SH-SY5Y (cell line): ENCODE measurements around the gene SLC37A1.

Experiments
- GATA2 ChIP-seq: IDR thresholded peaks from 2 replicates; pipeline ENCODE4 v1.6.1; 2011; ENCODE audit warnings: mild to moderate bottlenecking, low read depth, low read length
- GATA3 ChIP-seq: IDR thresholded peaks from 2 replicates; pipeline ENCODE4 v1.6.1; 2011; ENCODE audit warnings: low read depth, mild to moderate bottlenecking, low read length, moderate library complexity

SLC37A1 gene

DNA sequence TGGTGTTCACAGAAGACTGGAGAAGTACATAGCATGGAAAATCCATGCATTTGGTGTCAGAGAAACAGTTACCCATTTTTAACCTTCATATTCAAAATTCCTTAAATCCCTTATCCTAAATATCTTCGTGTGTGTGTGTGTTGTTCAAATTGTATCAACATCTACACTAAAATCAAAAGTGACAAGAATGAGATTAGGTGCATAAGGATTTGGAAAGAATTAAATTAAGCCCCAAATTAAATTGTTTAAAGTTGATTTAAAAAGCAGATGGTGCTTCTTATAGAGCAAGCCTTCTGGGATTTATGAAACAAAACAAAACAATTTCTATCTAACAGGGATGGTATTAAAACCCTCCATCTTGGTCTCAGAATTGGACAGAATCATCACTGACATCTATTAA, 22.3 kb upstream of the SLC37A1 start:
- TF ChIP-seq GATA2 = no peak
- TF ChIP-seq GATA3 = 0 out of 2 replicates have a peak, but pooled peaks have one; percentile 22

- TF ChIP-seq GATA3 = no peak
- no peak for TF ChIP-seq GATA2
Measured at GRCh38 chr21:42492201-42492600, 21.5 kb upstream of the SLC37A1 start.

GRCh38 chr21:42493109-42494060, 20.3 kb upstream of the SLC37A1 start:
- TF ChIP-seq GATA2 (no peak), GATA3 (no peak)

DNA sequence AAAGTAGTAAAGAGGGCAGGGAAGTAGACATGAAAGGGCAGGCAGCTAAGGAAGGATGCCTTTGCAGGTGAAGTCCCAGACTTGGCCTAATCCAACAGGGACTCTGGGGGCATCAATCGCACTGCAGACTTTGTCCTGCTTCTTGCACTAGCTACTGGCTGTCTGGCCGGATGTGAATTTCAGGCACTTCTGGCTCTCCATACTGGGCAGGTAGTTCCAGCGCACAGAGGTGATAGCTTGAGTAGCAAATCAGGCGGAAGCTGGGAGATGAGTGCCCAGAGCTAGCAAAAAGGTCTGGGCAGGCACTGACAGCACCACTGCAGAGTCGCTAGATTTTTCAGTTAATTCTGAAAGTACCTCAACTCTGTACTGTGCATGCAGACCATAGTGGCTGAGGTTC, 18.6 kb upstream of the SLC37A1 start:
- TF ChIP-seq GATA2 (no peak), GATA3 (no peak)

GRCh38 chr21:42495765-42496119, 17.9 kb upstream of the SLC37A1 start:
- no peak for TF ChIP-seq GATA2
- TF ChIP-seq GATA3 = no peak

DNA sequence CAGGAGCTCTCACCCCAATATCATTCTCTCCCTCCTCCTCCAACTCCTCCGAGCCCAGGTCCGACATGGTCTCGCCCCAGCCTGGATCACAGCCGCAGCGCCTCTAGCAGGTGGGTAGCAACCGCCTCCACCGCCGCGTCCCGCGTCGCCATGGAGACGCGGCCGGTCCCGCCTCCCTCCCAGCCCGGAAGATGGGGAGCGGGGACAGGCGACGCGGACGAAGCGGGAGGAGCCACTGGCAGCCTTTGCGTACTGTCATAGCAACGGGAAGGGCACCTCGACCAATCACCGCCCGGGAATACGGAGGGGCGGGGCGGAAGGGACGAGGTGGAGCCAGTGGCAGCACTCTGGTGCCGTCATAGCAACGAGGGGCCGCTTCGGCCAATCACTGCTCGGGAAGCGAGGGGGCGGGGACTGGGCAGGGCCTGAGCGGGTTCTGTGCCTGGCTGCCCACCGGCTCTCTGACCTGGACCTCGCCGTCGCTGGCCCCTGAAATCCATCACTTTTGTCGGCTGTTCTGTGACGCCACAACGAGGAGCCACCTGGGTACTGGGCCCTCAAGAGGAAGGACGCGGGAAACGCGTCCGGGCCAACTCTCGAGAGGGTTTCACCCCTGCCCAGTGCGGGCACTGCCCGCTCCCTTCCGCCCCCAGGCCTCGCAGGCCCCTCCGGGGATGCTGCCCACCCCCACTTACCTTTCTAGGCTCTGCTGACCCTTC, 17.4 kb upstream of the SLC37A1 start, which contains the start of gene RSPH1:
Gene RSPH1, minus strand, starts transcription at position 105 of the 719 bp plus-strand sequence. Its CDS starts 38 bp downstream, at position 67.
- TF ChIP-seq GATA3 (no peak), GATA2 (no peak)

DNA sequence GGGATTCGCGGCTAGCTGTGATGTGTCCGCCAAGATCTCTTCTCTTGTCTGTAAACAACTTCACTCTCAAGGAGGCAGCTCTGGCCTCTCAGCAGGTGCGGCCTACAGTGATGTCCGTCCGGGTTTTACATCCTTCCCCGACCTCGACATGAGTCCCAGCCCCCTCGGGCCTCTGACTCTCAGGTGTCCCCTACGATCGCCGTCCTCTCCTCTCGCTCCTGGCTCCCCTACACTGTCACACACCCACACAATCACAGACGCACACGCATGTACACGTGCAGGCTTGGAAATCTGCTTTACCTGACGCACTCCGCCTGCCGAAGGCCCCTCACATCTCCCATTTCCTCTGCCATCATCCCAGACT, 16.8 kb upstream of the SLC37A1 start:
- no peak for TF ChIP-seq GATA2
- TF ChIP-seq GATA3 = no peak

- TF ChIP-seq GATA3 (no peak), GATA2 (no peak)
Measured at GRCh38 chr21:42498012-42498411, 15.6 kb upstream of the SLC37A1 start.

DNA sequence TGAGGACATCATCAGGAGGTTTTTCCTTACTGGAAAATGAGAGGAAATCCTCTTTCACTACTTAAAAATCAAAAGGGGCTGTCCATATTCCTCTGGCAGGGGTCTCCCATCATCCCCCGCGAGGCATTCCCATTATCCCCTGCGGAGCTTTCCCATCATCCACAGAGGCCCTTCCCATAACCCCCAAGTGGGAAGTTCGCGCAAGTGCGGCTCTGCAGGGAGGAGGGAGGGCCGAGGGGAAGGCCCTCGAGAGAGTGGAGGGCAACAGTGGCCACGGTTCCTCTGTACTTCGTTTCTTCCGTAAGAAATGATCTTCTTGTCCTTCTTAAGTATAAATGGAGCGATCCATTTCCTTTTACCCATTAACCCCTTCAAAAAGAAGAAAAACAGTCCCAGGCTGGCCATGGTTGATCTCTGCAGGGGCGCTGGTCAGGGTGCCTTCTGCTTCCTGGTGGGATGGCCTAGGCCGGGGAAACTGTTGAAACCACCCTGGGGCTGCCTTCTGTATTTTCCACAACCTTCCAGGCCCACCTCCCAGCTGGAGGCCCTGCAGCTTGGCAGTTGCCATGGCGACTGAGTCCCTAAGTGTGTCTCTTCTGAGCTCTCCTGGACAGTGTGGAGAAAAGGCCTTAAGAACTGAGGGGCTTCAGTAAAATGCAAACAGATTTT, 14.1 kb upstream of the SLC37A1 start:
- no peak for TF ChIP-seq GATA2
- TF ChIP-seq GATA3 = no peak

DNA sequence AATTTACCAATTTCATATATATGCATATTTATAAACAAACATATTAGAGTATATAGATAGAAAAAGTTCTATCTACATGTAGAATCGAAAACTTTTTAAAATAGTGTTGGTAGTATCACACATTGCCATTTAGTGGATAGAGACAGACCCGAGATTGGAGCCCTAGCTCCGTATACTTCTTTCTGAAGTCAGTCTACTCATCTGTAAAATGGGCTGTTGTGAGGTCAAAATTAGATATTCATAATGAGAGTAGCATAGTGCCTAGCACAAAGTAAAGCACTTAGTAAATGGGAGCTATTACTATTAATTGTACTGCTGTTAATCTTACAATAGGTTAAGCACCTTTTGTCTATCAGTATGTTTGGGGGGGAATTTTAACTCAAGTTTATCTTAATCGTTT, 13.4 kb upstream of the SLC37A1 start:
- TF ChIP-seq GATA2 (no peak), GATA3 (no peak)

GRCh38 chr21:42500736-42501135, 12.9 kb upstream of the SLC37A1 start:
- TF ChIP-seq GATA2 (no peak), GATA3 (no peak)

DNA sequence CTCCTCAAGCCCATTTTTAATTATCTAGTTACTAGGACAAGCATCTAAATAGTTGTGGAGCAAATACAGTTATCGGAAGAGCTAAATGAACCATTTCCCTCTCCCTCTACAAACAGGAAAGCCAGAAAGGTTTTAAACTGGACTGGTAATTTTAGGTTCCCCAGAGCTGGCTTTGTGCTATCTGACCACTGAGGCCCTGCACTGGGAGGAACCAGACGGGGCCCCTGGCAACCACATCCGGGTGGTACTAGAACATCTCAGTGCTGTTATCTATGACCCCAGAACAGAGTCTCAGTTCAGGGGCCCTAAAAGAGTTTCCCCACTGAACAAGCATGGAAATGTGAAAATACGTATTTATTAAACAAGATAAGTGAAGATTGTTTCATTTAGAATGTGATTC, 9.9 kb upstream of the SLC37A1 start:
- TF ChIP-seq GATA3 = no peak
- TF ChIP-seq GATA2 = no peak

DNA sequence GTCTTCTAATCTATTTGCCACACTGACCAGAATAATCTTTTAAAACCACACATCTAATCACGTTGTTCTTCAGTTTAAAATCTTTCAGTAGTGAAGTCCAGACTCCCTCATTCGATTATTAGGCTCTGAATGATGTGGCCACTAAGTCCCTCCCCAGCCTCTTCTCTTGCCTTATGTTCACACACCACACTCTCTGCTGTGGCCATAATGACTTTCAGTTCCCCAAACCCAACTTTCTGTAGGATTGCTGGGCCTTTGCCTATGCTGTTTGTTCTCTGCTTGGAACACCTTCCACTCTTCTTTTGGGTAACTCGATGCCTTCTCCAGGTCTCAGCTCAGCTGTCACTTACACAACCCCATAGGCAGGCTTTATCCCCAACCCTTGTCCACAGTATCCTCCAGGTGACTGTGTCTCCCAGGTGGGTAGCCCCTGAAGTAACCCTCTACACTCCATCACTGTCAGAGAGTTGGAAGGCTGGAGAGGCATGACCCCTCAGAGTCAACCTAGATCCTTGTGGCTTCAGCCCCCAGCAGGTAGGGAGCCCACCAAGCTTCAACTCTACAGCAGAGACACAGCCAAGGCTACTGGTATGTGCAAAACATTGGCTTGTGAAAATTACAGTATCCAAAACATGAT, 8.4 kb upstream of the SLC37A1 start:
- TF ChIP-seq GATA3 (no peak), GATA2 (no peak)

DNA sequence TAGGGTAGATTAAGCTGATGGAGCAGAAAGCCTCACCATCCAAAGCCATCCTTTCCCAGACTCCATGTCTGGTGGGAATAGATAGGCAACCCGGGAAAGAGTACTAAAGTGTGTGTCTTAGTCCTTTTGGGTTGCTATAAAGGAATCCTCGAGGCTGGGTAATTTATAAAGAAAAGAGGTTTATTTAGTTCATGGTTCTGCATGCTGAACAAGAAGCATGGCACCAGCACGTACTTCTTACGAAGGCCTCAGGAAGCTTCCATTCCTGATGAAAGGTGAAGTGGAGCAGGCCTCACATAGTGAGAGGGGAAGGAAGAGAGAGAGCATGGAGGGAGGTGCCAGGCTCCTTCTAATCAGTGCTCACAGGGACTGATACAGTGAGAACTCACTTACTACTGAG, 6.2 kb upstream of the SLC37A1 start:
- TF ChIP-seq GATA2 (no peak), GATA3 (no peak)
